Gastroesophageal sphincter (tissue), 4 donors: ENCODE measurements around the gene PHLPP1. TPM values are rescaled to one million over a fixed set of nuclear protein-coding genes. Genes with fewer than 3 reads are reported as not detected.

ENCODE experiments used
- ATAC-seq: fragments of 150-250 bp; one replicate; pipeline ENCODE4 v1.9.1; 2016; ENCODE audit warnings: mild to moderate bottlenecking, moderate library complexity
- H3K27ac ChIP-seq, 4 donors: fragments of 200-600 bp; sonication (generic) in 3 of 4; 1 replicate in 3 of 4; 2 replicates in 1 of 4; pipeline ENCODE4 v1.5.1; 2016 to 2019
- H3K27me3 ChIP-seq: fragments of 200-600 bp; sonication (generic); one replicate; pipeline ENCODE4 v1.5.1; 2019
- H3K36me3 ChIP-seq, 2 donors: fragments of 200-600 bp; sonication (generic); one replicate each; pipeline ENCODE4 v1.5.1; 2019; ENCODE audit warnings: control low read depth in 1 of 2
- H3K4me1 ChIP-seq, 3 donors: fragments of 200-600 bp; sonication (generic); 1 replicate in 2 of 3; 2 replicates in 1 of 3; pipeline ENCODE4 v1.5.1; 2016 to 2019; ENCODE audit warnings: control low read depth in 2 of 3
- H3K4me3 ChIP-seq, 2 donors: fragments of 200-600 bp; sonication (generic); one replicate each; pipeline ENCODE4 v1.5.1; 2019; ENCODE audit warnings: mild to moderate bottlenecking in 1 of 2, moderate library complexity in 1 of 2
- H3K9me3 ChIP-seq, 3 donors: fragments of 200-600 bp; sonication (generic); one replicate each; pipeline ENCODE4 v1.5.1; 2017 to 2019; ENCODE audit warnings: control low read depth in 2 of 3
- EP300 ChIP-seq: sonication (generic); formaldehyde crosslinking; IDR thresholded peaks from one replicate; pipeline ENCODE4 v1.6.1; 2017; ENCODE audit warnings: antibody characterized with exemption, mild to moderate bottlenecking
- POLR2A ChIP-seq, 2 donors: fragments of 450-650 bp; IDR thresholded peaks; one replicate each; pipeline ENCODE4 v1.6.1; 2017; ENCODE audit warnings: antibody characterized with exemption in 2 of 2, mild to moderate bottlenecking in 2 of 2, moderate library complexity in 1 of 2
- POLR2AphosphoS5 ChIP-seq: sonication (generic); formaldehyde crosslinking; IDR thresholded peaks from one replicate; pipeline ENCODE4 v1.6.1; 2017; ENCODE audit warnings: antibody characterized with exemption
- WGBS, 2 donors: methylation state at CpG; one replicate each; pipeline ENCODE4 v1.1.5; 2018; ENCODE audit warnings: low coverage in 1 of 2; 5-methylcytosine and 5-hydroxymethylcytosine counted together
- total RNA-seq, 4 donors: library from RNA; depleted of rRNA; stranded (reverse); fragments of >200 nt; gene quantifications; one replicate each; pipeline ENCODE4 v1.1.0, GENCODE V29; 2016
- TF ChIP-seq, protein P1 (sequence below), 4 experiments: fragments of 200-600 bp in 2 of 4; fragments of 450-650 bp in 2 of 4; sonication (generic) in 1 of 4; IDR thresholded peaks; one replicate each; pipeline ENCODE4 v1.5.1; 2017 to 2019; ENCODE audit warnings: antibody characterized with exemption in 4 of 4, mild to moderate bottlenecking in 2 of 4, moderate library complexity in 2 of 4

Gene PHLPP1
- total RNA-seq, 4 donors from 2014 or later, result 10.8 to 19.1 (median 16.3) TPM

DNA sequence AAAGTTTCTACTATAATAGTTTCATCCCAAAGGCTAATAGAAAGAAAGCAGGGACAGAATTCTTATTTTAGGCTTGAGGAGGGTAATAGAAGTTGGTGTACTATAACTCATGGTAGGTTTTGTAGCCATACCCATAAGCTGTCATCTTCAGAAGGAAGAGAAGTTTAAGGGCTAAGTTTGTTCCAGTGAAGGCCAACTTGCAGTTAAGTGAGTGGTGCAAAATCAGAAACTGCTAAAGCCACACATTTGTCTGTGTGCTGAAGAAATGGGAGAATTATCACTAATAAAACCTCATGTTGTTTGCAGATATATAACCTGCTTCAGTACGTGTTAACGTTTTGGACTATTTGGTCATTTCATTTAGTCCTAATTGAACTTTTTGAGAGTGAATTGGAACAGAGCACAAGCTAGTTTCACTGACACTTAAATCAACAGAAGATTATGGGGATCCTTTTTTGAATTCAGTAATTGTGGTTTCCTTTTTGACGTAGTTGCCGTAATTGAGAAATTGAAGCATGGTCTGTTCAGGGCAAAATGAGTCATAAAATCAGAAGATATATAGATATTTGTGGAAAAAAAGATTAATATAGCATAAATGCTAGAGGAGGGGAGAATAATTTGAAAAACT lies 69.1 kb downstream of the PHLPP1 start:
- TF ChIP-seq, protein P1, sequence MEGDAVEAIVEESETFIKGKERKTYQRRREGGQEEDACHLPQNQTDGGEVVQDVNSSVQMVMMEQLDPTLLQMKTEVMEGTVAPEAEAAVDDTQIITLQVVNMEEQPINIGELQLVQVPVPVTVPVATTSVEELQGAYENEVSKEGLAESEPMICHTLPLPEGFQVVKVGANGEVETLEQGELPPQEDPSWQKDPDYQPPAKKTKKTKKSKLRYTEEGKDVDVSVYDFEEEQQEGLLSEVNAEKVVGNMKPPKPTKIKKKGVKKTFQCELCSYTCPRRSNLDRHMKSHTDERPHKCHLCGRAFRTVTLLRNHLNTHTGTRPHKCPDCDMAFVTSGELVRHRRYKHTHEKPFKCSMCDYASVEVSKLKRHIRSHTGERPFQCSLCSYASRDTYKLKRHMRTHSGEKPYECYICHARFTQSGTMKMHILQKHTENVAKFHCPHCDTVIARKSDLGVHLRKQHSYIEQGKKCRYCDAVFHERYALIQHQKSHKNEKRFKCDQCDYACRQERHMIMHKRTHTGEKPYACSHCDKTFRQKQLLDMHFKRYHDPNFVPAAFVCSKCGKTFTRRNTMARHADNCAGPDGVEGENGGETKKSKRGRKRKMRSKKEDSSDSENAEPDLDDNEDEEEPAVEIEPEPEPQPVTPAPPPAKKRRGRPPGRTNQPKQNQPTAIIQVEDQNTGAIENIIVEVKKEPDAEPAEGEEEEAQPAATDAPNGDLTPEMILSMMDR (IDR thresholded peaks at IDR 0.05), result no peak
- TF ChIP-seq POLR2A (IDR thresholded peaks at IDR 0.05) (no peak), POLR2AphosphoS5 (no peak), EP300 (no peak)
- H3K9me3 ChIP-seq, result no peaks in the 10 kb centered on the region
- H3K27me3 ChIP-seq, result no peaks in the 10 kb centered on the region
- H3K4me3 ChIP-seq, result no peak overlapping the region
- 22 to 47% methylated on average over 2 to 4 of the region's 4 CpGs for WGBS, 2 donors
- H3K4me1 ChIP-seq, result peaks cover 9 to 70% (median 13%) of the 10 kb centered on the region in 3 donors
- H3K36me3 ChIP-seq, result no peaks in the 10 kb centered on the region
- peak overlapping the region in 3 of 4 donors; percentile 6 to 62 (median 46) for H3K27ac ChIP-seq
- ATAC-seq, result no peak

DNA sequence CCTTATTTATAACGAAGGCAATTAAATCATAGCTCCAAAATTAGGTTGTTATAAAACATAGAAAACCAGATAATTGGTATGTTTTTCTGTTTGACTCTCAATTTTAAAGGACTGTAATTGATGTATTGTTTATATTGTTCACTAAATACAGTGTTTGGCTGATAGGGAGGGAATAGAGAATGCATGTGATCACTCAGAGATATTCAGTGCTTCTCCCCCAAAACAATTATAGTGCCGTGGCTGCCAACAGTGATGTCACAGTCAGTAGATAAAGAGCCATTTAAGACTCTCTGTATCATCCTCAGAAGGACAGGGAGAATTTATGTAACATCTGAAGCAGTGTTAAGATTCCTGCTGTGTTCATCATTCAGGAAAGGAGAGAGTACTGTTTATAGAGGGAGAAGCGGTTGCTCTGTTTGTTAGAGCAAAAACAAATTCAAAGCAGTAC lies 69.6 kb downstream of the PHLPP1 start:
- Histone ChIP-seq H3K27ac (peak overlapping the region; percentile 6 to 68 (median 51)), H3K4me1 (peaks cover 9 to 72% (median 13%) of the 10 kb centered on the region in 3 donors), H3K27me3 (no peaks in the 10 kb centered on the region), H3K9me3 (no peaks in the 10 kb centered on the region), H3K4me3 (no peak overlapping the region), H3K36me3 (no peaks in the 10 kb centered on the region)
- WGBS, 2 donors, result 23 to 28% methylated on average over 3 of the region's 3 CpGs
- TF ChIP-seq POLR2AphosphoS5 (no peak), POLR2A (IDR thresholded peaks at IDR 0.05) (no peak), EP300 (no peak)
- TF ChIP-seq, protein P1 (IDR thresholded peaks at IDR 0.05), result no peak
- ATAC-seq, result peak; percentile 61

DNA sequence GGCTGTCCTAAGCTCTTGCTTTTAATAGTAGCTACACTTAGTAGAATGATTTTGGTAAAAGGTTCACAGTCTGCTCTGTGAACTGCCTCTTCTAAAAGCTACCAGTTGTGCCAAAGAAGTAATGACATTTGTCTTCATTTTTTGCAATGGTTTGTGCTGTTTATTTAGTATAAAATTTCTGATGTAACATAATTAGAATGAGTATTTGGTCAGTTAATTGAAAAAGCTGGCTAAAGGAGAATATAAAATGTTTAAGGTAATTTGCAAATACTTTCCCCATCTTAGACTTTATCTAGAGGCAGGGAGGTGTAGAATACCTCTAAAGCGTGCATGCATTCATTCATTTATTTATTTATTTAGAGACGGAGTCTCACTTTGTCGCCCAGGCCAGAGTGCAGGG lies 71.3 kb downstream of the PHLPP1 start:
- Histone ChIP-seq H3K4me3 (no peak overlapping the region), H3K27ac (no peak overlapping the region), H3K36me3 (no peaks in the 10 kb centered on the region), H3K4me1 (peaks cover 9 to 80% (median 13%) of the 10 kb centered on the region in 3 donors), H3K9me3 (no peaks in the 10 kb centered on the region), H3K27me3 (no peaks in the 10 kb centered on the region)
- 92 to 96% methylated on average over 3 of the region's 3 CpGs for WGBS, 2 donors
- TF ChIP-seq, protein P1 (IDR thresholded peaks at IDR 0.05), result no peak
- no peak for TF ChIP-seq POLR2AphosphoS5
- TF ChIP-seq EP300, result no peak
- no peak for TF ChIP-seq POLR2A (IDR thresholded peaks at IDR 0.05)
- no peak for ATAC-seq

DNA sequence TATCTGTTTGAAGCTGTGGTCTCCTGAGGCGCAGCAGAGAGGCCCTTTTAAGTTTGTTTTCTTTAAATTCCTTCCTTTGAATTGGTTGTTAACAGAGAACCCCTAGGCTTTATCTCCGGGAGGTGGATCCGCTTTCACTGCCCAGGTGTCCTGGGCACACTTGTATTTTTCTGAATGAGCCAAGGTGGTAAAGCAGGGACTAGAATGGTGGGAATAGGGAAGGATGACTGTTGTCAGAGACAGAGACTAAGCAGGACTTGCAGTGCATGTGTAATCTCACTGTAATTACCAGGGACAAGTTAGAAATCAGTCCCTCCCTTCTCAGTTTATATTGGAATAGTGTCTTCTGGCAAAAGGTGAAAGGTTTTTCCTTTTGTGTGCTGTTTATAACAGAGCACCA lies 72.8 kb downstream of the PHLPP1 start:
- Histone ChIP-seq H3K9me3 (no peaks in the 10 kb centered on the region), H3K27ac (no peak overlapping the region), H3K36me3 (no peaks in the 10 kb centered on the region), H3K27me3 (no peaks in the 10 kb centered on the region), H3K4me3 (no peak overlapping the region), H3K4me1 (peaks cover 9 to 82% (median 13%) of the 10 kb centered on the region in 3 donors)
- no peak for TF ChIP-seq POLR2AphosphoS5
- no peak for TF ChIP-seq POLR2A (IDR thresholded peaks at IDR 0.05)
- no peak for TF ChIP-seq EP300
- TF ChIP-seq, protein P1 (IDR thresholded peaks at IDR 0.05), result no peak
- 100% methylated on average over 3 of the region's 3 CpGs for WGBS, 2 donors
- no peak for ATAC-seq

DNA sequence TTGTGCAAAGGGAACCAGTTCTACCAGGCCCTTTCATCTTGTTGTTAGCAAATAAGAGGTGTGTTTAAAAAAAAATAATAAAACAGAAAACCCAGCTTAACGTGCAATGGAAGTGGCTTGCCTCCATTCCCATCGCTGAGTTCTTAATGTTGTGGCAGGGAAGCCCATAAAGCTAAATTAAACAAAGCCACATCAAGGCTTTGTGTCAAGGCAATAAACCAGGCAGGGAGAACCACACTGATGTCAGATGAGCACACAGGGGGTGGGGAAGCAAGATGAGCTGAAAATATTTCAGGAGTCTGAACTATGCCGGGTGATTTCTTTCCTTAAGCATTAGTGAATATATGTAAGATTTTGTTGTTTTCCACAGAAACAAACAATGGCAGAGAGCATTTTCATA lies 73.5 kb downstream of the PHLPP1 start:
- TF ChIP-seq POLR2AphosphoS5 (no peak), EP300 (no peak), POLR2A (IDR thresholded peaks at IDR 0.05) (no peak)
- TF ChIP-seq, protein P1 (IDR thresholded peaks at IDR 0.05), result no peak
- H3K4me1 ChIP-seq, result peaks cover 9 to 74% (median 13%) of the 10 kb centered on the region in 3 donors
- ATAC-seq, result no peak
- 45 to 64% methylated on average over 2 to 3 of the region's 3 CpGs for WGBS, 2 donors
- no peaks in the 10 kb centered on the region for H3K27me3 ChIP-seq
- no peaks in the 10 kb centered on the region for H3K36me3 ChIP-seq
- H3K4me3 ChIP-seq, result no peak overlapping the region
- H3K27ac ChIP-seq, result no peak overlapping the region
- H3K9me3 ChIP-seq, result no peaks in the 10 kb centered on the region
